HCT116 (cell line): ENCODE measurements around the gene ADCK2.

Experiments used
- CEBPB ChIP-seq: IDR thresholded peaks from 2 replicates; pipeline ENCODE4 v1.6.1; 2012; ENCODE audit warnings: low read depth
- CTCF ChIP-seq, 3 experiments: fragments of 200-600 bp in 1 of 3; sonication (generic) in 1 of 3; IDR thresholded peaks in 2 of 3; conservative IDR thresholded peaks in 1 of 3; 2 replicates each; pipeline ENCODE4 v1.5.1; 2012 to 2017; ENCODE audit warnings: low read depth in 2 of 3, low read length in 2 of 3, antibody characterized with exemption in 1 of 3, borderline replicate concordance in 1 of 3, control low read depth in 1 of 3, mild to moderate bottlenecking in 1 of 3, mixed read lengths in 1 of 3, mixed run types in 1 of 3, moderate library complexity in 1 of 3; ENCODE audit not compliant: insufficient read depth in 1 of 3
- EGR1 ChIP-seq: IDR thresholded peaks from 2 replicates; pipeline ENCODE4 v1.6.1; 2012; ENCODE audit warnings: low read depth
- EZH2 ChIP-seq: fragments of 200-600 bp; sonication (generic); IDR thresholded peaks from 2 replicates; pipeline ENCODE4 v1.6.1; 2017; ENCODE audit warnings: antibody characterized with exemption, mixed run types
- POLR2A ChIP-seq: IDR thresholded peaks from 2 replicates; pipeline ENCODE4 v1.7.0; 2011; ENCODE audit warnings: borderline replicate concordance; ENCODE audit not compliant: insufficient read depth, insufficient read length; ENCODE audit errors: extremely low read depth
- POLR2AphosphoS5 ChIP-seq: IDR thresholded peaks from 2 replicates; pipeline ENCODE4 v1.6.1; 2011; ENCODE audit warnings: mild to moderate bottlenecking, low read depth, low read length, moderate library complexity
- REST ChIP-seq: IDR thresholded peaks from 2 replicates; pipeline ENCODE4 v1.6.1; 2012; ENCODE audit warnings: low read depth
- SP1 ChIP-seq: IDR thresholded peaks from 2 replicates; pipeline ENCODE4 v1.6.1; 2012; ENCODE audit warnings: low read depth
- SRF ChIP-seq: IDR thresholded peaks from 2 replicates; pipeline ENCODE4 v1.6.1; 2012; ENCODE audit warnings: low read depth
- YY1 ChIP-seq: IDR thresholded peaks from 2 replicates; pipeline ENCODE4 v1.6.1; 2011; ENCODE audit warnings: low read length, low read depth, moderate library complexity, mild to moderate bottlenecking; ENCODE audit not compliant: insufficient replicate concordance; ENCODE audit errors: extremely low read depth
- ZBTB33 ChIP-seq: IDR thresholded peaks from 2 replicates; pipeline ENCODE4 v1.6.1; 2011; ENCODE audit warnings: mild to moderate bottlenecking, low read length, moderate library complexity; ENCODE audit not compliant: insufficient replicate concordance; ENCODE audit errors: extremely low read depth
- ZFX ChIP-seq: fragments of 450-650 bp; IDR thresholded peaks from 2 replicates; pipeline ENCODE4 v1.6.1; 2017
- ZNF274 ChIP-seq: fragments of 200-500 bp; sonication (Bioruptor generic); IDR thresholded peaks from 2 replicates; pipeline ENCODE4 v1.6.1; 2014; ENCODE audit warnings: mild to moderate bottlenecking, low read depth, low read length, inconsistent platforms

- TF ChIP-seq CTCF (IDR thresholded peaks at IDR 0.05 in 2 of 3, conservative IDR thresholded peaks at IDR 0.05 in 1 of 3; ENCODE audit: borderline replicate concordance in 1 of 3, insufficient read depth in 1 of 3, low read depth in 2 of 3, low read length in 2 of 3) (no peak), POLR2AphosphoS5 (no peak), POLR2A (no peak), SP1 (no peak), ZFX (no peak), ZBTB33 (no peak), ZNF274 (no peak), EZH2 (no peak), YY1 (no peak), CEBPB (no peak), EGR1 (no peak), REST (no peak), SRF (no peak)
Measured at GRCh38 chr7:140624392-140625191, 48.2 kb upstream of the ADCK2 start.
